GM12878 (cell line): ENCODE data around the gene CBFB. TPM values are rescaled to one million over a fixed set of nuclear protein-coding genes. Genes with fewer than 3 reads are reported as not detected.

Experiments
- ATAC-seq: fragments of 200-7000 bp; cut with Tn5 transposase; 3 replicates; pipeline ENCODE4 v1.9.1; 2020; ENCODE audit warnings: mild to moderate bottlenecking, moderate library complexity
- BruUV-seq: library from RNA; stranded (reverse); fragments of 400-500 nt; replicated peaks from 2 replicates; lab custom pipeline; 2021; lab: Mats Ljungman, UMichigan
- CTCF ChIA-PET: fragments of 300-600 bp; sonication (Branson Sonifier 250); formaldehyde crosslinking; extraction: SDS; loops from one replicate; lab custom pipeline; 2021; ENCODE audit warnings: inconsistent platforms; lab: Yijun Ruan, JAX
- POLR2A ChIA-PET: fragments of 350-600 bp; formaldehyde crosslinking; extraction: SDS; loops from one replicate; lab custom pipeline; 2021; ENCODE audit warnings: inconsistent platforms; lab: Charles Lee
- RAD21 ChIA-PET: fragments of 300-600 bp; sonication (Branson Sonifier 250); formaldehyde crosslinking; loops from one replicate; lab custom pipeline; 2023; ENCODE audit warnings: antibody characterized with exemption; ENCODE audit not compliant: unreplicated experiment; lab: Charles Lee
- SMC1A ChIA-PET: fragments of 300-600 bp; sonication (Branson Sonifier 250); formaldehyde crosslinking; loops from one replicate; lab custom pipeline; 2023; ENCODE audit not compliant: unreplicated experiment, uncharacterized antibody; lab: Charles Lee
- DNase-seq: peaks from one replicate; pipeline ENCODE4 v3.0.0-alpha.2; 2011; ENCODE audit warnings: low read depth, low spot score
- FAIRE-seq: peaks from 3 replicates; lab custom pipeline; 2011; peaks lifted over from hg19 to GRCh38; lab: Jason Lieb, UNC
- H2AFZ ChIP-seq: 2 replicates; pipeline ENCODE4 v1.6.0; 2011; ENCODE audit warnings: low read depth, low read length, control low read depth; ENCODE audit not compliant: control insufficient read depth
- H3K27ac ChIP-seq: 2 replicates; pipeline ENCODE4 v1.5.1; 2011; ENCODE audit warnings: control low read depth; ENCODE audit not compliant: control insufficient read depth, insufficient read depth
- H3K27me3 ChIP-seq, 2 experiments: replicated peaks in 1 of 2; 2 replicates each; pipeline versions ENCODE4 v1.6.0 to v1.6.1; 2011; ENCODE audit warnings: low read length in 1 of 2; ENCODE audit not compliant: control insufficient read depth in 2 of 2, insufficient read depth in 2 of 2
- H3K36me3 ChIP-seq, 2 experiments: 2 replicates each; pipeline ENCODE4 v1.5.1; 2011; ENCODE audit warnings: low read length in 1 of 2; ENCODE audit not compliant: control insufficient read depth in 2 of 2, insufficient read depth in 2 of 2
- H3K4me1 ChIP-seq: 2 replicates; pipeline ENCODE4 v1.6.1; 2011; ENCODE audit warnings: mild to moderate bottlenecking, low read length, moderate library complexity, mixed read lengths; ENCODE audit not compliant: control insufficient read depth, insufficient read depth
- H3K4me2 ChIP-seq: 2 replicates; pipeline ENCODE4 v1.6.0; 2011; ENCODE audit warnings: control low read depth; ENCODE audit not compliant: control insufficient read depth, insufficient read depth
- H3K4me3 ChIP-seq: fragments of 200-600 bp; sonication (generic); 2 replicates; pipeline ENCODE4 v1.5.1; 2016
- H3K79me2 ChIP-seq: 2 replicates; pipeline ENCODE4 v1.6.0; 2011; ENCODE audit warnings: low read length; ENCODE audit not compliant: control insufficient read depth, insufficient read depth
- H3K9ac ChIP-seq: 2 replicates; pipeline ENCODE4 v1.8.0; 2011; ENCODE audit warnings: low read length, control low read depth, mixed read lengths; ENCODE audit not compliant: control insufficient read depth, insufficient read depth
- H3K9me3 ChIP-seq: replicated peaks from 3 replicates; pipeline ENCODE4 v1.5.1; 2011; ENCODE audit warnings: mild to moderate bottlenecking, low read length; ENCODE audit not compliant: control insufficient read depth, insufficient read depth
- H4K20me1 ChIP-seq: 2 replicates; pipeline ENCODE4 v1.6.0; 2011; ENCODE audit not compliant: control insufficient read depth, insufficient read depth
- HDGF ChIP-seq: fragments of 450-650 bp; IDR thresholded peaks from 2 replicates; pipeline ENCODE4 v1.6.1; 2016; ENCODE audit warnings: antibody characterized with exemption
- SIN3A ChIP-seq: IDR thresholded peaks from 2 replicates; pipeline ENCODE4 v1.6.1; 2012; ENCODE audit warnings: low read depth, low read length, improper control_type of control experiment
- ZBTB11 ChIP-seq: fragments of 450-650 bp; formaldehyde crosslinking; IDR thresholded peaks from 2 replicates; pipeline ENCODE4 v1.5.0; 2022; ENCODE audit warnings: mild to moderate bottlenecking, missing genetic modification characterization
- WGBS: methylation state at CpG from one replicate; pipeline ENCODE4 v1.1.6; 2016; ENCODE audit warnings: low lambda C conversion rate; ENCODE audit not compliant: insufficient replicate concordance, insufficient coverage; ENCODE audit errors: missing lambda C conversion rate; 5-methylcytosine and 5-hydroxymethylcytosine counted together
- in situ Hi-C: fragments of 300-500 bp; cut with MboI; formaldehyde crosslinking; loops from 9 replicates; pipeline ENCODE4 v1.14.3; 2018; ENCODE audit warnings: mixed read lengths
- intact Hi-C: fragments of 100-400 bp; cut with micrococcal nuclease; formaldehyde crosslinking; loops from one replicate; pipeline ENCODE4 v1.14.2; 2022; ENCODE audit not compliant: unreplicated experiment
- polyA plus RNA-seq, 11 experiments: library from polyadenylated mRNA; depleted of rRNA in 4 of 11; unstranded in 6 of 11; stranded (reverse) in 5 of 11; fragments of >200 nt; fragmentation: Nextera tagmentation in 4 of 11; fragmentation: Illumina TruSeq in 1 of 11; extraction: Ambion mirVana in 4 of 11; extraction: Trizol in 1 of 11; gene quantifications; 1 replicate in 1 of 11; 2 replicates in 10 of 11; pipeline versions ENCODE4 v1.2.1 to v1.2.3, GENCODE V29; 2011 to 2016; ENCODE audit warnings: inconsistent platforms in 2 of 11, missing spikeins in 2 of 11, low read depth in 1 of 11
- total RNA-seq, 4 experiments: library from RNA; depleted of rRNA in 3 of 4; stranded (reverse); fragments of >200 nt in 3 of 4; fragmentation: Illumina TruSeq in 1 of 4; extraction: Trizol in 1 of 4; gene quantifications; 2 replicates each; pipeline versions ENCODE4 v1.2.1 to v1.2.3, GENCODE V29; 2013 to 2021

The CBFB gene
- total and polyA plus RNA-seq, 10 of the 15 experiments (the other 5 are each of a cell fraction or from before 2014, with no cell fraction given) = 25.3 to 83.8 (median 65.7) TPM

DNA sequence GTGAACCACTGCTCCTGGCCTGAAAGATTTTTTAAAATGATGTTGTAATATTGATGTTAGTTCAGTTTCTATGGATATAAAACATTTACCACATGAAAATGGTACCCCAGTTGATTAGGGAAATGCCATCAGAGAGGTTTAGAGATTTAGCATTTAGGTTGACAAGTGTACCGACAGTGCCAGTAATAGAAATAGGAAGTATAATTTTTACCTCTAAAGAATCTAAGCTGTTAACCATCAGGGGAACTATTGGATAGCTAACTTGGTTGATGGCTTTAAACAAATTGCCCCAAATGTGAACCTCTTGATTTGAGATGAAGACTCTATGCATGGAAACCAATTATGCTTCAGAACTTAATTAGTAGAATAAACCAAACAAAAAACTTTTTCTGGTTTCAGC is 6.4 kb downstream of the CBFB start:
- H3K4me2 ChIP-seq = peak overlapping the region; percentile 44; the same call in 1 of the 2 replicates
- peak; percentile 54 for ATAC-seq
- H3K4me3 ChIP-seq = no peak overlapping the region; the same call in 1 of the 2 replicates
- H3K36me3 ChIP-seq = peaks cover 0 to 9% of the 10 kb centered on the region in 2 experiments; a peak in 1 of 4 replicates
- RAD21 ChIA-PET = interaction anchor here (0.9 to 1.4 kb wide), 3 partner anchors 22 to 34 kb away, joined by 3 read pairs; no protein-coding TSS in a partner anchor
- FAIRE-seq = no peak
- no peaks in the 10 kb centered on the region for H3K9me3 ChIP-seq
- H3K27me3 ChIP-seq = no peaks in the 10 kb centered on the region
- no peak overlapping the region for H3K9ac ChIP-seq
- DNase-seq = no peak
- BruUV-seq = no TSS peak
- TF ChIP-seq ZBTB11 (CRISPR knock-in tag) (no peak), HDGF (no peak), SIN3A (no peak)
- H3K4me1 ChIP-seq = peaks cover 18% of the 10 kb centered on the region
- H2AFZ ChIP-seq = no peak overlapping the region
- WGBS = 0% methylated on average over 1 of the region's 1 CpG
- peak overlapping the region; percentile 21 for H3K27ac ChIP-seq
- in situ Hi-C loops (loop anchor here (25.0 kb wide), 1 partner anchor 498 kb away; no protein-coding TSS in a partner anchor), intact Hi-C loops (no loop called here)
- CTCF ChIA-PET = interaction anchor here (1.3 to 2.1 kb wide), 3 partner anchors 17 to 135 kb away, joined by 3 to 7 read pairs (median 5); partner anchors contain the start of gene NOL3
- SMC1A ChIA-PET = interaction anchor here (0.7 to 3.0 kb wide), 5 partner anchors 9 to 122 kb away, joined by 4 to 9 read pairs (median 4); no protein-coding TSS in a partner anchor
- peaks cover 79% of the 10 kb centered on the region for H3K79me2 ChIP-seq
- no peaks in the 10 kb centered on the region for H4K20me1 ChIP-seq
- POLR2A ChIA-PET = interaction anchor here (0.6 to 2.1 kb wide), 3 partner anchors 9 to 532 kb away, joined by 3 to 7 read pairs (median 4); no protein-coding TSS in a partner anchor
